Measurements from ENCODE around the gene DDR2.
"Not testable (repeated sequence)": the region's sequence is repeated elsewhere in the genome, so short reads cannot be mapped to it uniquely, and the experiment has no call there.

The DDR2 gene

GRCh38 chr1:162720996-162721395 lies 88.7 kb downstream of the DDR2 start:
- FAIRE-seq (no peak), DNase-seq (ENCODE audit: low spot score) (no peak)

- DNase-seq (ENCODE audit: low spot score) (no peak), FAIRE-seq (no peak)
Observed at GRCh38 chr1:162721471-162721870, 89.2 kb downstream of the DDR2 start.

- no peak for DNase-seq (ENCODE audit: low spot score)
- FAIRE-seq, result no peak
Observed at GRCh38 chr1:162722036-162722435, 89.8 kb downstream of the DDR2 start.

DNA sequence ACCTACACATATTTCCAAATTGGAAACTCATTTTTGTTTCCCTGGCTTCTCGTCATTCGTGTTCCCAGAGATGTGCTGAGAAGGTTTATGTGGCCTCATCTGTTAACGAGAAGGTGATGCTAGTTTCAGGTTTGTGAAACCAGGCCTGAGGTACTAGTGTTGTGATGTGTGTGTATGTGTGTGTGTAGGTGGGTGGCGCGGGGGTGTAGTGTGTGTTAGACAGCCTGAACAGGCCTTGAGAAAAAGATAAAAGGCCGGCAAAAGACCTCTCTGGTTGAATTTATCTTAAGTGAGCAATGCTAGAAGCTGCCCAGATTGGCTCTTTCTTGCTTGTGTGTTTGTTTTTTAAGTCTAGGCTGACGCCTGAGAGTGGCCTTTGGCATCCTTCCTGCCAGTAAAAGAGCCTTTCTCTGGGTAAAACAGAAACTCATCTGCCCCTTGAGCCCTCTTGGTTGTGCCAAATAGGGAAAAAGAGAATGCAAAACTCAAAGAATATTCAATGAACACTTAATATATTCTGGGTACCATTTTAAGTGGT lies 92.4 kb downstream of the DDR2 start:
- FAIRE-seq (no peak), DNase-seq (ENCODE audit: low spot score) (no peak)

DNA sequence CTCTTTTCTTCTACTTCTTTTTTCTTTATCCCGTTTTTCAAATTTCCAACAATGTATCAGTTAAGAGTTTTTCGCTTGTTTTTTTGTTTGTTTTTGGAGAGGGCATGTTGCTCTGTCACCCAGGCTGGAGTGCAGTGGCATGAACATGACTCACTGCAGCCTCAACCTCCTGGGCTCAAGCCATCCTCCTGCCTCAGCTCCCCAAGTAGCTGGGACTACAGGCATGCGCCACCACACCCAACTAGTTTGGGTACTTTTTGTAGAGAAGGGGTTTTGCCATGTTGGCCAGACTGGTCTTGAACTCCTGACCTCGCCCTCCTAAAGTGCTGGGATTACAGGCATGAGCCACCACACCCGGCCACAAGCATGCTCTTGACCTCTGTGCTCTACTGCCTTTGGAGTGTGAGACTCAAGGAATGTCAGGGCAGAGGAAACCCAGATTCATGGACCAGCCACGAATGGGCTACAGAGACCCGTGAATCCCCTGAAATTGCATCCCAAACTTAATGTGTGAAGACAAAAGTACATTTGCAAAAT lies 93.1 kb downstream of the DDR2 start:
- FAIRE-seq (no peak), DNase-seq (ENCODE audit: low spot score) (no peak)

- DNase-seq (ENCODE audit: low spot score) (no peak), FAIRE-seq (no peak)
Observed at GRCh38 chr1:162726555-162726954, 94.3 kb downstream of the DDR2 start.

- DNase-seq (ENCODE audit: low spot score); FAIRE-seq: not testable (repeated sequence)
Observed at GRCh38 chr1:162727493-162727892, 95.2 kb downstream of the DDR2 start.

DNA sequence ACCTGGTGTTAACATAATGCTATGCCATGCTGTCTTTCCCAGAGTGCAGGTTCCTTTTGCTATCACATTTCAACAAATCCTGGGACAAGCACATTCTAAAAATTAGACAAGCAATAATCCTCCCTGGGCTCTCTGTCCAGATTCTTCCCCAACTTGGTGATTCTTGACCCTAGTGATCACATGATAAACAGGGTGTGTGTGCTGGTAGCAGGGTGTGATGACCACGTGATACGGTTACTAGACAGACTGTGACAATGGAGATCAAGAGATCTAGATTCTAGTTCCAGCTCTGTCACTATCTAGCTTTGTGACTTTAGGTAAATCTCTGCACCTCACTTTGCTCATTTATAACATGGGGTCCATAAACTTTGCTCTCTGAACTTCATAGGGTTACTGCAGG lies 96.3 kb downstream of the DDR2 start:
- FAIRE-seq (no peak), DNase-seq (ENCODE audit: low spot score) (no peak)

DNA sequence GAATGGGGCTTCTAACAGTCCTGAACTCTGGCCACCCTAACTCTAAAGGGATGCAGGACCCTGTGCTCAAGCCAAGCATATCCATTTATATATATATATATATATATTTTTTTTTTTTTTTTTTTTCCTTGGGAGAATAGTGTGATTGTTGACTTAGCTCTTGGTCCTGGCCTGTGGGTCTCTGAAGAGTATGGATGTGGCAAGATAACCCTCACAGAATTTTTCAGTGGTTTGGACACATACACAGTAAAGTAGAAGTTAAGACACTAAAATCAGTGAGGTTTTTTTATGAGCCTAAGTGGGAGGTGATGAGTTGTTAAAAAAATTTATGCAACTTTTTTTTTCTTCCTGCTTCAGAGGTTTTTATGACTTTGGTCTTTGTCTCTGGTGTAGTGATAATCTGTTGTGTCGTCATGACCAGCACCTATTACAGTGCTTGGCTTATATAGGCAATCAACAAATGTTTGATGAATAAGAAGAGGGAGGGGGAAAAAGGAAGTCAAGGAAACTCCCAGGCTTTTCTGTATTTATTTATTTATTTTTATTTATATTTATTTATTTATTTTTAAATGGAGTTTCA lies 97.0 kb downstream of the DDR2 start:
- not testable (repeated sequence) for FAIRE-seq; DNase-seq (ENCODE audit: low spot score)

DNA sequence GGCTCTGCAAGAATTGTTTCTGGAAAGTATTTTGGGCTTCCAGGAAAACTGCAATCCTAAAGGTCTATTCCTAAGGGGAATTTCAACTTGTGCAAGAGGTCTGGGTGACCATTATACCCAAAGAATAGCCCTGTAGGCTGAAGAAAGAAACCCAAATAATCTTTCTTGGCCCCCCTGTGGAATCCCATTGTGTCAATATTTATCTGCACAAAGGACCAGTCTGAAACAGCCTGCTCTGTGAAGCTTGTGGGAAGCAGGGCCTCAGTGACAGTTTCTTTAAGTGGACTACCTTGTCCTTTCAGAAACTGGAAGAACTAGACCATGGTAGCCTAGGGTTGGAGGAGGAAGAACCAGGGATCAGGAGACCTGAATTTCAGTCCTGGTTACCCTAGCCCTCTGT lies 99.8 kb downstream of the DDR2 start:
- no peak for DNase-seq (ENCODE audit: low spot score)
- no peak for FAIRE-seq

DNA sequence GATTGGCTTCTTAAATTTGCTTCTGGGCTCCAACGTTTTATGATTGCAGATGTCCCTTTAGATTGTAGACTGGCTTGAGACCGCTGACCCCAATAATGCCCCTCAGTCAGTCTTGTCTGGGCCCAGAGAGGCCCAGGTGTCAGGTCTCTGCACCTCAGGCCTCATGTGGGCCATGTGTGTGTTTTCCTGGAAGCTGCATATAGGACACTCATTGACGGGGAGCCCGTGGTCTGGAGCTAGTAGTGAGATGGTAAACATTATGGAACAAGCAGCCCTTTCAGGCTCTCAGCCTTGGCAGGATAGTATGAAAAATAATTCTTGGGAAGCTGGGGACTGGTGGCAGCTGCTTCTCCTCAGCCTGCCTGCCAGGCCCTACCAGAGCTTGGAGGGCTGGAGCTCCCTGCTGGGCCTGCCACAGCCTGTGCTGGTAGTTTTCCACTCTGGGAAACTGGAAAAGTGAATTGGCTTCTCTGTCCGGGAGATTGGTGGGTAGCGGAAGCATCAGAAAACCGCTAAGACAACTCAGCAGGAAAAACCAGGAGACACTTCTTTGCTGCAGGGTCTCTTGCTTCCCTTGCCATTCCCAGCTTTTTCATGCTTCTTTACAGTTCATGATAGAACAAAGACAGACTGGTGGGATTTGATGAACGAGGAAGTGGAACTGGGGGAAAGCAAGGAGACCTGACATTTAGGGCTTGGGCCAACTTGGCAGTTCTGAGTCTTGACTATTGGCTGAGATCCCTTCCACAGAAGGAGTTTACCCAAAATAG lies 100.5 kb downstream of the DDR2 start:
- DNase-seq (ENCODE audit: low spot score), result no peak
- no peak for FAIRE-seq

DNA sequence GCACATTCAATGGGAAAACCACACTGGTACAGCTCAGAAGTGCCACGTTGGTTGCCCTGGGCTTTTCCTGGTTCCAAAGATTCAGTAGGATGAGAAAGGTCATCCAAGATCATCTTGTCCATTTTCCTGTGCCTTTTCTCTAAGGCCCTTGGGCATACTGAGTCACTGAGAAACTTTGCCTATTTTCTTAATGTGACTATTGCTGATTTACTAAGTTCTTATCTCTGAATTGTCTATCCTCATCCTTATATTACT lies 101.0 kb downstream of the DDR2 start:
- DNase-seq (ENCODE audit: low spot score) (no peak), FAIRE-seq (no peak)

DNA sequence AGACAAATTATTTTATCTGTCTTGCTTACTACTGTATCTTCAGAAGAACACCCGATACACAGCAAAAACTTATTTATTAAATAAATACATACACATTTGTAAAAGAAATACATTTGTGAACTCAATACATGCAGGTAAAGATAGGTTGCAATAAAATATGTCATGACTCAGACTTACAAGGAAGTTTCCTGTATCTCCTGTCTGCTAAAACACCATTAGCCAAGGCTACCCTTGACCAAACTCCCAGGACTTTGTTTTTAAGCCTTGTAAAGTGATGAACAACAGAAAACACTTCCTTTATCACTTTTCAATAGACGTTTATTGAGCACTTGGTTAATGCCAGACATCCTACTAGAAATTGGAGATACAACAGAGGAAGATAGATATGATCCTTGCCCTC lies 101.8 kb downstream of the DDR2 start:
- FAIRE-seq, result no peak
- DNase-seq (ENCODE audit: low spot score), result no peak

- no peak for FAIRE-seq
- DNase-seq (ENCODE audit: low spot score), result no peak
Observed at GRCh38 chr1:162736184-162736583, 103.9 kb downstream of the DDR2 start.

GRCh38 chr1:162736633-162737067 lies 104.4 kb downstream of the DDR2 start:
- FAIRE-seq, result no peak
- no peak for DNase-seq (ENCODE audit: low spot score)

DNA sequence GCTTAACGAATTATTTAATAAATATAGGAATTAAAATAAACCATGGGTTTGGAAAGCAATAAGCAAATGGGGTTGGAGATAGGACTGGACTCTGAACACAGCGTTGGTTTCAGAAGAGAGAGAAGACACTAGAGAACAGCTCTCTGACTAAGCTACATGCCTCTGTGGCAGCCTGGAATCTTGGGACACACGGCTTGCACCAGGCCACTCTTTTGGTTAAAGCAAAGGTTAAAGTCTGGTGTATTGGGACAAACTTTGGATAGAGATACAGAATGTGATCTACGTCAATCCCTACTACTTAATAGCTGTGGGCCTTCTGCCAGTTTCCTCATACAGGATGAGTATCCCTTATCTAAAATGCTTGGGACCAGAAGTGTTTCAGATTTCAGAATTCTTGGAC lies 108.5 kb downstream of the DDR2 start:
- DNase-seq (ENCODE audit: low spot score) (no peak), FAIRE-seq (no peak)

DNA sequence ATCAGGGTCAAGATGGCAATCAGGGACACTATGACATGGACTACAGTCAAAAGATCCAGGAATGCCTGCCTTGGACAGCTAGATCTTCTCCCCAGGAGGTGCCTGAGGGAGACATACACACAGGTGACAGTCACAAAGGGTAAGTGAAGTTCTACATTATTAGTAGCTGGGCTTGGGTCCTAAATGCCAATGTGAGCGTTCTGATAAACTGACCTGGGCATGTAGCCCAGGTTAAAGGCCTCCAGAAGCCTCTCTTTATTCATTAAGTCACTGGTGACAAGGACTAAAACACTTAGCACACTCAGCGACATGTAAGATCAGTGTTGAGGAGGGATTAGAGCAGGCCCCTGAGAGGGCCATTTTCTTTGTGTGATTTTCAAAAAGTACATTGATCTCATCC lies 109.3 kb downstream of the DDR2 start:
- no peak for FAIRE-seq
- DNase-seq (ENCODE audit: low spot score), result no peak

- not testable (repeated sequence) for DNase-seq (ENCODE audit: low spot score); FAIRE-seq
Observed at GRCh38 chr1:162746264-162746942, 114.1 kb downstream of the DDR2 start.

DNA sequence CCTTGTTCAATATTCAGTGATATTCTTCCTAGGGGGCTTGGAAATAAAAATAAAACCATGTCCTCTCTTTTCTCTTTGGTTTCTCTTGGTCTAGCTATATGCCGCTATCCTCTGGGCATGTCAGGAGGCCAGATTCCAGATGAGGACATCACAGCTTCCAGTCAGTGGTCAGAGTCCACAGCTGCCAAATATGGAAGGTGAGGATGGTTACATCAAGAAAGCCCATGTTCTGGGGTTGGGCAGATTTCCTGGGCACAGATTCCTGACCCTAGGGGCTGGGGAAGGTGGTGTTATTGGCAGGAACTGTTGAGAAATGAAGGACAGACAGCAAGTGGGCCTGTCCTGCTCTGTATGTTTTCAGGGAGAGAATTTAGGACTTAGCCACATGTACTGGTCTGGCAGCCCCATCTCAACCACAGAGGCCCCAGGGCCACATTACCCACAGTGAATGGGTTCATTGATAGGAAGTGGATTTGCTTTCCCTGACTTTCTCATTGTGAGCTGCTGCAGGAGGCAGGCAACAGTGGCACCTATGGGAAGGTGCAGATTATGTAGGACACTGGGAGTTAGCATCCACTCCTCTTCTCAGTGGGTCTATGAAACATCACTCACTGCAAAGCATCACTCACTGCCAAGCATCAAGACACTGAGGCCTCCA lies 120.9 kb downstream of the DDR2 start:
- FAIRE-seq (no peak), DNase-seq (ENCODE audit: low spot score) (no peak)

DNA sequence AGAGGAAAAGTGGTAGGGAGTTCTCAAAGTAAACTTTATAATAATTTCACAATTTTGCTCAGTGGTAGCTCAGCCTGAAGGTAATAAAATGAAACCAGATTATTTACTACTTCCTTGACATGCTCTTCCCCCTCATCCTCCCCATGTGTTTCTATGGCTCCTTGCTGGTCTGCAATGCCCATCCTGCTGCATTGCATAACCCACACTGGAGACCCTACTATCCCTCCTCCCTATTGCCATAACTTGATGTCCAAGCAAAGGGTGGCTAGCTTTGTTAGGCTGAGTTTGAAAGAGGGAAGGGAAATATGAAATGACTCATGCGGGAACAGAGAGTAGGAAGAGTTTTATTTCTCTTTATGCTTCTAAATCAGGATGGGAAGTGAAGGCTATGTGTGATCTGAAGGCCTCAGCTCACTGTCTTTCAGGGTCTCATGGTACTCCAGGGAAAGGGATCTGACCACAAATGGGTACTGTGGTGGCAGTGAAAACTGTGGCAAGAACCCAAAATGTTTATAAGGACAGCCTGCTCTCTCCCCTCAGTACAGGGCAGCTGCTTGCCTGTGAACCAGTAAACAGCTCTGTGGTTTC lies 121.8 kb downstream of the DDR2 start:
- no peak for DNase-seq (ENCODE audit: low spot score)
- no peak for FAIRE-seq

GRCh38 chr1:162755306-162755705 lies 123.0 kb downstream of the DDR2 start:
- FAIRE-seq (no peak), DNase-seq (ENCODE audit: low spot score) (no peak)
